WI38 (cell line): ENCODE data around the gene CFAP221.

Source experiments
- H3K4me3 ChIP-seq: 2 replicates; pipeline ENCODE4 v1.5.1; 2011; ENCODE audit warnings: low read depth, mild to moderate bottlenecking, control low read depth, low read length
- TF ChIP-seq, protein P1 (sequence below): IDR thresholded peaks from 2 replicates; pipeline ENCODE4 v1.5.1; 2012; ENCODE audit warnings: low read depth, mild to moderate bottlenecking, control low read depth, low read length

The CFAP221 gene

GRCh38 chr2:119672161-119672862, 128.1 kb downstream of the CFAP221 start:
- TF ChIP-seq, protein P1, sequence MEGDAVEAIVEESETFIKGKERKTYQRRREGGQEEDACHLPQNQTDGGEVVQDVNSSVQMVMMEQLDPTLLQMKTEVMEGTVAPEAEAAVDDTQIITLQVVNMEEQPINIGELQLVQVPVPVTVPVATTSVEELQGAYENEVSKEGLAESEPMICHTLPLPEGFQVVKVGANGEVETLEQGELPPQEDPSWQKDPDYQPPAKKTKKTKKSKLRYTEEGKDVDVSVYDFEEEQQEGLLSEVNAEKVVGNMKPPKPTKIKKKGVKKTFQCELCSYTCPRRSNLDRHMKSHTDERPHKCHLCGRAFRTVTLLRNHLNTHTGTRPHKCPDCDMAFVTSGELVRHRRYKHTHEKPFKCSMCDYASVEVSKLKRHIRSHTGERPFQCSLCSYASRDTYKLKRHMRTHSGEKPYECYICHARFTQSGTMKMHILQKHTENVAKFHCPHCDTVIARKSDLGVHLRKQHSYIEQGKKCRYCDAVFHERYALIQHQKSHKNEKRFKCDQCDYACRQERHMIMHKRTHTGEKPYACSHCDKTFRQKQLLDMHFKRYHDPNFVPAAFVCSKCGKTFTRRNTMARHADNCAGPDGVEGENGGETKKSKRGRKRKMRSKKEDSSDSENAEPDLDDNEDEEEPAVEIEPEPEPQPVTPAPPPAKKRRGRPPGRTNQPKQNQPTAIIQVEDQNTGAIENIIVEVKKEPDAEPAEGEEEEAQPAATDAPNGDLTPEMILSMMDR, result no peak
- H3K4me3 ChIP-seq, result no peak overlapping the region

GRCh38 chr2:119673796-119674195, 129.5 kb downstream of the CFAP221 start:
- no peak overlapping the region for H3K4me3 ChIP-seq
- TF ChIP-seq, protein P1, result no peak

GRCh38 chr2:119674711-119675500, 130.7 kb downstream of the CFAP221 start:
- TF ChIP-seq, protein P1, result no peak
- H3K4me3 ChIP-seq, result no peak overlapping the region

GRCh38 chr2:119678021-119678656, 133.9 kb downstream of the CFAP221 start:
- no peak overlapping the region for H3K4me3 ChIP-seq
- TF ChIP-seq, protein P1, result no peak

DNA sequence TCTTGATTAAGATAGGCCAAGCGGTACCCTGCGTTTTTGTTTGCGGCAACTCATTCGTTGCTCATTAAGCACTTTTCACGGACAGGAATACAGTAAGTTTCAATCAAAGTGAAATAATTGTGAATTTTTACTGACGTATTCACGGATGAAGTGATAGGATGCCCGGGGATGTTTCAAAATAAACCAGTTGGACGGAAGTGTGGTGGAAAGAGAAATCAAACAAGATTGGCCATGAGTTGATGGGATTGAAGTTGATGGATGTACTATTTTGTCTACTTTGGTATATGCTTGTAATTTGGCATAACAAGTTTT, 135.2 kb downstream of the CFAP221 start:
- TF ChIP-seq, protein P1, result no peak
- H3K4me3 ChIP-seq, result peak overlapping the region; percentile 89

- TF ChIP-seq, protein P1, result no peak
- H3K4me3 ChIP-seq, result peak overlapping the region; percentile 89
These were observed 135.6 kb downstream of the CFAP221 start for GRCh38 chr2:119679846-119680245.
